NT2/D1 (cell line): ENCODE data around the gene FAM163B.

Source experiments
- SUZ12 ChIP-seq: IDR thresholded peaks from 2 replicates; pipeline ENCODE4 v1.6.1; 2011; ENCODE audit not compliant: insufficient read length, insufficient read depth; ENCODE audit errors: extremely low read depth
- YY1 ChIP-seq: IDR thresholded peaks from 2 replicates; pipeline ENCODE4 v1.6.1; 2011; ENCODE audit not compliant: insufficient read length, insufficient read depth
- ZNF274 ChIP-seq: IDR thresholded peaks from 2 replicates; pipeline ENCODE4 v1.6.1; 2011; ENCODE audit warnings: mild to moderate bottlenecking, low read depth, low read length

GRCh38 chr9:133601746-133602145 lies 7.4 kb downstream of the FAM163B start:
- no peak for TF ChIP-seq ZNF274
- no peak for TF ChIP-seq YY1
- TF ChIP-seq SUZ12 = no peak
